Measurements from ENCODE around the gene PCYT1B.
"Not testable (repeated sequence)": the region's sequence is repeated elsewhere in the genome, so short reads cannot be mapped to it uniquely, and the experiment has no call there.

Gene PCYT1B

GRCh38 chrX:24647257-24648058, at the start of gene PCYT1B:
PCYT1B (minus strand) TSS chrX:24647347; CDS start chrX:24647105, 242 bp downstream.
- peak; percentile 62 for DNase-seq

- DNase-seq: no peak
These were observed 49.1 kb upstream of the PCYT1B start for GRCh38 chrX:24696294-24696693.

DNA sequence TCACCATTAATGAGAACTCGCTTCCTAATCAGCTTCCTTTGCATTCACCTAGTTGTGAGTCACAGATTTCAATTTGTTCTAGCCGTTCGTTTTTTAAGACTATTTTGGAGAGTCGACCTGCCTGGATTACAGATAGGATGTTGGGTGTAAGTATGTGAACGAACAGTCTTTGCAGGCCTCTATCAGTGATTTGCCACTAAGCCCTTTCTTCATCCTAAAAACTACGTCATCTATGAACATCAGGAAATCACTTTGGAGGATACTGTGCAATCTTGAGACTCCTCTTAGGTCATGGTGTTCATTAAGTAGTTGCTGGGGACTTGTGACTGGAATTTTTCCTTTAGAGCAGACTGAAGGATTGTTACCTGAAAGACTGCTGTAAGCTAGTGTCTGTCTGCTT, 47.7 kb upstream of the PCYT1B start:
- DNase-seq: no peak

GRCh38 chrX:24693453-24694202, 46.5 kb upstream of the PCYT1B start, which contains the start of gene POLA1:
POLA1 (plus strand) TSS chrX:24693918; CDS start chrX:24693962, 44 bp downstream.
- peak; percentile 89 for DNase-seq

- DNase-seq: no peak
These were observed 45.2 kb upstream of the PCYT1B start for GRCh38 chrX:24692305-24692704.

- no peak for DNase-seq
These were observed 36.9 kb upstream of the PCYT1B start for GRCh38 chrX:24684048-24684447.

GRCh38 chrX:24682739-24683432, 35.7 kb upstream of the PCYT1B start:
- no peak for DNase-seq

GRCh38 chrX:24676403-24677024, 29.4 kb upstream of the PCYT1B start:
- no peak for DNase-seq

DNA sequence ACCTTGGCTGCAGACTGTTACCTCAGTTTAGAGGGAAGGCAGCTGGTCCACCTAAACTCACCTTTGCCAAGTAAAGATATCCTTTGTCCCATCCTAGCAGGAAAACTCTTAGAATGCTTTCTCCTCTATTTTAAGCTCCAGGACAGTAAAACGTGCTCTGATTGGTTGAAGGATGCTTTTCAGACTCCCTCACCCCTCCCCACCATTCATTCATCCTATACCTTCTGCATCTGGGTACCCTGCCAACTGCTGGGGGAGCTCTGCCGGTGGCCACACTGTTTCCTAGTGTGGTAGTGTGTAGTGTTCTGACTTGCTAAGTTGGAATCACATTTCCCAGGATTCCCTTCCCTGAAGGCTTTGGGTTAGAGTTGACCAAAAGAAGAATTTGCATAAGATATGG, 26.3 kb upstream of the PCYT1B start:
- no peak for DNase-seq

DNA sequence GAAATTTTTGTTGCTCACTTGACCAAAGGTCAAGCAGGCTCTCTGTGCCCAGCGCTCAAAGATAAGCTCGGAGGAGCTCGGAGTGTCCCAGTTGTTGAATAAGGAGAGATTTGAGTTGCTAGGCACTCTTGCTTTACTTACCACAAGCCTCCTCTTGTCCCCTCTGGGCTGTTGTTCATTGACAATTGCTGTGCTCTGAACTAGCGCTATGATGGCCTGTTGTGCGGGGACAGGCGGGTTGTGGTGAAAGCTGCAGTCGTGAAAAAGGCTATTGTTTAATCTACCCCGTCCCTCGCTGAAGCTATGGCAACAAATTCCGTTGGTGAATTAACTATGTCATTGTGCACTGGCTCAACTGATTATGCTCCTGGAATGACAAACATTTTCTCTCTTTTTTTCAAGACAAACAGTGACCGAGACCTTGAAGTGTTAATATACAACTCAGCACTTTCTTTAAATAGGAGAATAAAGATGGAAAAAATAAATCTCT, 25.6 kb upstream of the PCYT1B start:
- DNase-seq: no peak

- no peak for DNase-seq
These were observed 21.0 kb upstream of the PCYT1B start for GRCh38 chrX:24668111-24668510.

DNA sequence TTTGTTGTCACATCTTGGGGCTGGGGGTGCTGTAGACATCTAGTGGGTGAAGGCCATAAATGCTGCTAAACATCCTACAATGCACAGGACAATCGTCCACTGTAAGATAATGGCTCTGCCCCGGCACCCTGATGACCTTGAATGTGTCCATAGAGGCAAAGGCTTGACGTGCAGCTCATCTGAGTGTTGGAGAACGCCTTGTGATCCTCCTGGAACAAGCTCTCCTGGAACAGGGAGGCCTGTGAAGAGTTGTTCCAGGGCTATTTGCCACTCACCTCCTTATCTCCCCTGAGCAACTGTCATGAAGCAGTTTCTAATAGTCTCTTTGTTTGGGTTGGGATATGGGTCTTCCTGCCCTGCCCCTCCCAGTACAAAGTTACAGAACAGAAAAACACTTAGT, 15.2 kb upstream of the PCYT1B start:
- no peak for DNase-seq

GRCh38 chrX:24661292-24661691, 14.1 kb upstream of the PCYT1B start:
- no peak for DNase-seq

DNA sequence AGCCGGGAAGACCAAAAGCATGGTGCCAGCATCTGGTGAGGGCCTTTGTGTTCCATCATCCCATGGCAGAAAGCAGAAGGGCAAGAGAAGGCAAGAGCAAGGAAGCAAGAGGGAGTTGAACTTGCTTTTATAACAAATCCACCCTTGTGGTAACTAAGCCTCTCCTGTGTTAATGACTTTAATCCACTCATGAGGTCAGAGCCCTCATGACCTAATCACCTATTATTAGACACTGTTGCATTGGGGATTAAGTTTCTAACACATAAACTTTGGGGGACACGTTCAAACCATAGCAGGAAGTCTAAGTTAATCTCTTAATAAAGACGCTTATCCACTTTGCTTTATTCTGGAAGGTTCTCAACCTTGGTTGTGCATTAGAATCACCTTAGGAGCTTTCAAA, 12.5 kb upstream of the PCYT1B start:
- no peak for DNase-seq

DNA sequence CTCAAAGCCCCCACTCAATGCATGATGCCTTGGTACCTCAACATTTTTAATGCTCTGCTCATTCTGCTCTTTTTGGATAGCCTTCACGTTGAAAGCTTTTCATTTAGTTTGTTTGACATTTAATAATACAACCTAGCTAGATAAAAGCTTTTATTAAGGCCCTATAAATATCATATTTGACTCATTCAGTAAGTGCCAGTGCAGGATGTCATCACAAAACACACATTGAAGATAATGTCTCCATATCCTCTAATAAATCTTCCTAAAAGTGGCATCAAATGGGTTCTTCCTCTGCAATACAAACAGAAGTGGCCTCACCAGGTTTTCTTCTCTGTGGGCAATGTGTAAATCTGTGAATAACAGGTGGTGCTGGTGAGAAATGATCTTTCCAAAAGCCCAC, 12.0 kb upstream of the PCYT1B start:
- no peak for DNase-seq

GRCh38 chrX:24658421-24658820, 11.3 kb upstream of the PCYT1B start:
- no peak for DNase-seq

DNA sequence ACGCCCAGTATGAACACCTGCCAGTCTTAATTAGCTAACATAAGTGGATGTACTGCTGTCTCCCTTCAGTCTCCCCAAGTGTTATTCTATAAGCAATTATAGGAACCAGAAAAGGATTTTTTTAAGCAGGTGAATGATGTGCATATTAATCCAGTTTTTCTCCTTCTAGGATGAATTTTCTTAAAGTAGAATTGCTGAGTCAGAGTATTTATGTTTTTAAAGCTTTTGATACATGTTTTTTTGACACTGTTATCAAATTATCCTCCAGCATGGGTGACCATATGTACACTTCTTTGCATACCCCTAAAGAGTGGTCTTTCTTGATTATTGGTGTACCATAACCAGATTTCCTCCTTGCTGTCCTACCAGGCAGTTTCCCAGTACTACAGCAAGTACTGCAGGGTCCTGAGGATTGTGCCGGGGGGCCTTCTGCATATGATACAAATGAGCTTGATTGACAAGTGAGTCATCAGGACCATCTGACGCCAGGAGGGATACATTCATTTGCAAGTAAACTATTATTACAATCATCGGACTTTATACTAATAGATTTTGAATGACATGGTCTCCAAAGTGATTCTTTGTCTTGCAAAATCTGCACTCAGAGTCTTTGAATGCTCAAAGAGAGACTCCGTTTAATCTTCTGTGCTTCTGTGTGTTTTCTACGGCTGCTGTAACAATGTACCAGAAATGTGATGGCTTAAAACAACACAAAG, 10.7 kb upstream of the PCYT1B start:
- no peak for DNase-seq

- DNase-seq: not testable (repeated sequence)
These were observed 8.5 kb upstream of the PCYT1B start for GRCh38 chrX:24655679-24656078.

DNA sequence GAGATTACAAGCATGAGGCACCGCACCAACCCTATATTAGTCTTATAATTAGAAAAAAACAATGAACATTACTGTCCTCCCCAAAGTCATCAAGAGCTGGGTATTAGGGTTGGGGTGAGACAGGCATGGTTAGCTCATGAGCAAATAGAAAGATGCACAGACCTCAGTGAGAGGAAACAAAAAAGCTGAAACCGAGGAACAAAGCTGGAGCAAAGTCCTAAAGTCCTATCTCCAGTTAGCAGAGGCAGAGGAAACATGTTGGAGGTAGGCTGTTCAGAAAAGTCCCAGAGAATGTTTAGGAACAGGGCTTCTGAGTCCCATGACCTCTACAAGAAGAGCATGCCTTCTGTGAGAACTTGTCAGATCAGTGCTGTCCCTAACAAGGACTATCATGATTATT, 4.6 kb upstream of the PCYT1B start:
- no peak for DNase-seq

- no peak for DNase-seq
These were observed 1.3 kb upstream of the PCYT1B start for GRCh38 chrX:24648495-24648894.

DNA sequence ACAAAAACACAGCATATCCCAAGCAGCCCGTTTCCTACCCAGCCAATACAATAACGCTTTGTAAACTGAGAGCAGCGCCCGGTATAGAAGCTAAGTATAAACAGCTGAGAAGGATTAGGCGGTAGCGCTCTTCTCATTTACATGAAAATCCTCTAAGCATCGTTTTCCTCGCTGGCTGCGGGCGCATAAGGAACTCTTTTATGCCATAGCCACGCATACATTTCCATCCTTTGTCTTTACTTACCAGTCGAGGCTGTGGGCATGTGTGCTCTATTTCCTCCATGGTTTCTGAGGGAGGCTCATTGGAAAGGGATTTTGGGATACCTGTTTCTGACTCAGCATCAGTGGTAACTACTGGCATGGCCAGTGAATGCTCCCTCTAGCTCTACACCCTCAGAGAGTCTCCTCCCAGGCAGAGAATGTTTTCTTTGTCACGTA, 383 bp downstream of the PCYT1B start:
- DNase-seq: no peak

GRCh38 chrX:24646006-24646405, 1.1 kb downstream of the PCYT1B start:
- no peak for DNase-seq
